Neural cell (in vitro differentiated cells): ENCODE data around the gene ANAPC1.
"Not testable (repeated sequence)": the region's sequence is repeated elsewhere in the genome, so short reads cannot be mapped to it uniquely, and the experiment has no call there.

Experiments
- CTCF ChIP-seq: fragments of 450-650 bp; IDR thresholded peaks from 2 replicates; pipeline ENCODE4 v1.5.1; 2014; ENCODE audit warnings: antibody characterized with exemption, mild to moderate bottlenecking, moderate library complexity; ENCODE audit not compliant: poor library complexity, severe bottlenecking
- EP300 ChIP-seq: fragments of 450-650 bp; conservative IDR thresholded peaks from 2 replicates; pipeline ENCODE4 v1.6.1; 2014; ENCODE audit warnings: antibody characterized with exemption, mild to moderate bottlenecking, moderate library complexity; ENCODE audit not compliant: poor library complexity, severe bottlenecking
- EZH2 ChIP-seq: fragments of 200-600, 300-800 bp; shearing (Covaris generic), sonication (generic); IDR thresholded peaks from 2 replicates; pipeline ENCODE4 v1.6.1; 2014; ENCODE audit warnings: antibody characterized with exemption, low read length, borderline replicate concordance, mild to moderate bottlenecking; ENCODE audit not compliant: insufficient read depth, poor library complexity, severe bottlenecking
- MXI1 ChIP-seq: fragments of 450-650 bp; conservative IDR thresholded peaks from 2 replicates; pipeline ENCODE4 v1.6.1; 2014; ENCODE audit warnings: antibody characterized with exemption, mild to moderate bottlenecking; ENCODE audit not compliant: poor library complexity, severe bottlenecking
- POLR2AphosphoS5 ChIP-seq: IDR thresholded peaks from 2 replicates; pipeline ENCODE4 v1.6.1; 2012
- RAD21 ChIP-seq: fragments of 450-650 bp; conservative IDR thresholded peaks from 2 replicates; pipeline ENCODE4 v1.6.1; 2014; ENCODE audit warnings: antibody characterized with exemption, mild to moderate bottlenecking, moderate library complexity
- REST ChIP-seq: IDR thresholded peaks from 2 replicates; pipeline ENCODE4 v1.6.1; 2012; ENCODE audit warnings: borderline replicate concordance
- SMC3 ChIP-seq: fragments of 450-650 bp; conservative IDR thresholded peaks from 2 replicates; pipeline ENCODE4 v1.6.1; 2014; ENCODE audit warnings: antibody characterized with exemption, mild to moderate bottlenecking, moderate library complexity; ENCODE audit not compliant: poor library complexity
- TAF1 ChIP-seq: IDR thresholded peaks from 2 replicates; pipeline ENCODE4 v1.6.1; 2012; ENCODE audit warnings: low read depth

- not testable (repeated sequence) for TF ChIP-seq POLR2AphosphoS5, CTCF, EZH2, MXI1, SMC3, REST, EP300, TAF1, RAD21
These were observed 139.2 kb downstream of the ANAPC1 start for GRCh38 chr2:111744751-111745150.
